Spleen (tissue), 7 donors: Measurements from ENCODE around the gene TWF2.

Experiments
- CTCF ChIP-seq, 11 experiments: fragments of 200-600 bp in 7 of 11; fragments of 450-650 bp in 4 of 11; sonication (generic) in 4 of 11; IDR thresholded peaks in 8 of 11; conservative IDR thresholded peaks in 3 of 11; 1 replicate in 7 of 11; 2 replicates in 4 of 11; pipeline versions ENCODE4 v1.4.0 to v1.8.0; 2016 to 2021; ENCODE audit warnings: antibody characterized with exemption in 11 of 11, inconsistent platforms in 4 of 11, mild to moderate bottlenecking in 1 of 11
- POLR2A ChIP-seq, 3 donors: fragments of 450-650 bp; IDR thresholded peaks; one replicate each; pipeline ENCODE4 v1.5.1; 2017; ENCODE audit warnings: antibody characterized with exemption in 3 of 3, mild to moderate bottlenecking in 1 of 3
- POLR2AphosphoS5 ChIP-seq, 3 donors: sonication (generic); formaldehyde crosslinking; IDR thresholded peaks; one replicate each; pipeline ENCODE4 v1.5.1; 2017; ENCODE audit warnings: antibody characterized with exemption in 3 of 3
- donor health status: DM: no; HTN: no; CAD: no; lungs with moderate emphysema.
- donor health status: DM: no; HTN: no; CAD: no.
- donor health status: DM: no; HTN: no; CAD: no.

- TF ChIP-seq POLR2A (IDR thresholded peaks at IDR 0.05), result peak in 1 of 3 donors; percentile 60
- peak in 9 of 11 experiments; percentile 30 to 64 (median 46) for TF ChIP-seq CTCF (IDR thresholded peaks at IDR 0.05 in 8 of 11, conservative IDR thresholded peaks at IDR 0.05 in 3 of 11)
- peak; percentile 94 to 97 (median 96) for TF ChIP-seq POLR2AphosphoS5 (IDR thresholded peaks at IDR 0.05)
Observed at GRCh38 chr3:52278510-52279069, 39.6 kb upstream of the TWF2 start, which contains the start of gene WDR82.
